ENCODE data around the gene EIF4EBP2. TPM values are rescaled to one million over a fixed set of nuclear protein-coding genes. Genes with fewer than 3 reads are reported as not detected.

Gene EIF4EBP2
- total RNA-seq (2014; rRNA removed; shearing (Covaris generic)): 22.6 and 24.4 TPM in 2 replicates
- 15.4 and 20.1 TPM in 2 replicates for polyA plus RNA-seq (2014; cell fraction: nucleus; rRNA removed)

- DNase-seq (ENCODE audit: extremely low read depth, low read depth): peak; percentile 95
Measured at GRCh38 chr10:70404036-70404786, at the start of gene EIF4EBP2. Gene EIF4EBP2, plus strand, starts transcription at chr10:70404145. Its CDS starts 257 bp downstream, at chr10:70404402.

- no peak for DNase-seq (ENCODE audit: extremely low read depth, low read depth)
Measured at GRCh38 chr10:70354556-70354955, 49.4 kb upstream of the EIF4EBP2 start.

GRCh38 chr10:70355051-70356021, 48.6 kb upstream of the EIF4EBP2 start:
- DNase-seq (ENCODE audit: extremely low read depth, low read depth): no peak

GRCh38 chr10:70357565-70357964, 46.4 kb upstream of the EIF4EBP2 start:
- no peak for DNase-seq (ENCODE audit: extremely low read depth, low read depth)

GRCh38 chr10:70358446-70358845, 45.5 kb upstream of the EIF4EBP2 start:
- no peak for DNase-seq (ENCODE audit: extremely low read depth, low read depth)

GRCh38 chr10:70359017-70359550, 44.9 kb upstream of the EIF4EBP2 start:
- DNase-seq (ENCODE audit: extremely low read depth, low read depth): no peak

- DNase-seq (ENCODE audit: extremely low read depth, low read depth): no peak
Measured at GRCh38 chr10:70360215-70360614, 43.7 kb upstream of the EIF4EBP2 start.

GRCh38 chr10:70362328-70362727, 41.6 kb upstream of the EIF4EBP2 start:
- DNase-seq (ENCODE audit: extremely low read depth, low read depth): no peak

- no peak for DNase-seq (ENCODE audit: extremely low read depth, low read depth)
Measured at GRCh38 chr10:70363292-70363691, 40.7 kb upstream of the EIF4EBP2 start.

GRCh38 chr10:70363971-70364771, 39.8 kb upstream of the EIF4EBP2 start:
- peak; percentile 88 for DNase-seq (ENCODE audit: extremely low read depth, low read depth)

GRCh38 chr10:70364772-70365091, 39.2 kb upstream of the EIF4EBP2 start:
- DNase-seq (ENCODE audit: extremely low read depth, low read depth): no peak

GRCh38 chr10:70367195-70367796, 36.6 kb upstream of the EIF4EBP2 start:
- no peak for DNase-seq (ENCODE audit: extremely low read depth, low read depth)

GRCh38 chr10:70368774-70369482, 35.0 kb upstream of the EIF4EBP2 start:
- no peak for DNase-seq (ENCODE audit: extremely low read depth, low read depth)

- DNase-seq (ENCODE audit: extremely low read depth, low read depth): no peak
Measured at GRCh38 chr10:70369498-70370018, 34.4 kb upstream of the EIF4EBP2 start.

GRCh38 chr10:70370766-70371165, 33.2 kb upstream of the EIF4EBP2 start:
- DNase-seq (ENCODE audit: extremely low read depth, low read depth): no peak

GRCh38 chr10:70371846-70372245, 32.1 kb upstream of the EIF4EBP2 start:
- no peak for DNase-seq (ENCODE audit: extremely low read depth, low read depth)

GRCh38 chr10:70374775-70375614, 28.9 kb upstream of the EIF4EBP2 start:
- DNase-seq (ENCODE audit: extremely low read depth, low read depth): no peak
